Esophagus muscularis mucosa (tissue), 4 donors: ENCODE measurements around the gene BCAR1. TPM values are rescaled to one million over a fixed set of nuclear protein-coding genes. Genes with fewer than 3 reads are reported as not detected.

Experiments
- DNase-seq: peaks from one replicate; pipeline ENCODE4 v3.0.0-alpha.2; 2017; ENCODE audit errors: extremely low spot score
- H3K27ac ChIP-seq, 4 donors: fragments of 200-600 bp; sonication (generic); replicated peaks in 1 of 4; 1 replicate in 3 of 4; 2 replicates in 1 of 4; pipeline ENCODE4 v1.5.1; 2016 to 2019; ENCODE audit warnings: mild to moderate bottlenecking in 1 of 4
- H3K27me3 ChIP-seq, 4 donors: fragments of 200-600 bp; sonication (generic); one replicate each; pipeline versions ENCODE4 v1.5.1 to v1.6.0; 2016 to 2019
- H3K36me3 ChIP-seq, 4 donors: fragments of 200-600 bp; sonication (generic); one replicate each; pipeline ENCODE4 v1.5.1; 2016 to 2019
- H3K4me1 ChIP-seq, 4 donors: fragments of 200-600 bp; sonication (generic); one replicate each; pipeline ENCODE4 v1.5.1; 2016 to 2019
- H3K4me3 ChIP-seq, 4 donors: fragments of 200-600 bp; sonication (generic); 1 replicate in 2 of 4; 2 replicates in 2 of 4; pipeline ENCODE4 v1.5.1; 2016 to 2019; ENCODE audit warnings: mild to moderate bottlenecking in 4 of 4, moderate library complexity in 1 of 4
- H3K9me3 ChIP-seq, 4 donors: fragments of 200-600 bp; sonication (generic); 1 replicate in 3 of 4; 2 replicates in 1 of 4; pipeline ENCODE4 v1.5.1; 2016 to 2019
- EP300 ChIP-seq: sonication (generic); formaldehyde crosslinking; IDR thresholded peaks from one replicate; pipeline ENCODE4 v1.6.1; 2017; ENCODE audit warnings: antibody characterized with exemption
- POLR2A ChIP-seq: fragments of 450-650 bp; IDR thresholded peaks from one replicate; pipeline ENCODE4 v1.6.1; 2017; ENCODE audit warnings: antibody characterized with exemption, moderate library complexity, mild to moderate bottlenecking, low read depth
- POLR2AphosphoS5 ChIP-seq, 2 donors: sonication (generic); formaldehyde crosslinking; IDR thresholded peaks; one replicate each; pipeline ENCODE4 v1.6.1; 2017; ENCODE audit warnings: antibody characterized with exemption in 2 of 2
- WGBS: methylation state at CpG from one replicate; pipeline ENCODE4 v1.1.5; 2018; 5-methylcytosine and 5-hydroxymethylcytosine counted together
- intact Hi-C: fragments of 100-400 bp; cut with DNase I; formaldehyde crosslinking; loops from one replicate; pipeline ENCODE4 v1.15.1; 2023
- total RNA-seq, 4 donors: library from RNA; depleted of rRNA; stranded (reverse); fragments of >200 nt; gene quantifications; one replicate each; pipeline versions ENCODE4 v1.1.0 to v1.2.1, GENCODE V29; 2016
- TF ChIP-seq, protein P1 (sequence below), 3 experiments: fragments of 200-600 bp in 2 of 3; fragments of 450-650 bp in 1 of 3; sonication (generic) in 2 of 3; IDR thresholded peaks; one replicate each; pipeline ENCODE4 v1.5.1; 2017 to 2019; ENCODE audit warnings: antibody characterized with exemption in 3 of 3, mild to moderate bottlenecking in 2 of 3, moderate library complexity in 1 of 3

Gene BCAR1
- total RNA-seq, 4 donors from 2014 or later, result 31.6 to 67.1 (median 54.8) TPM

DNA sequence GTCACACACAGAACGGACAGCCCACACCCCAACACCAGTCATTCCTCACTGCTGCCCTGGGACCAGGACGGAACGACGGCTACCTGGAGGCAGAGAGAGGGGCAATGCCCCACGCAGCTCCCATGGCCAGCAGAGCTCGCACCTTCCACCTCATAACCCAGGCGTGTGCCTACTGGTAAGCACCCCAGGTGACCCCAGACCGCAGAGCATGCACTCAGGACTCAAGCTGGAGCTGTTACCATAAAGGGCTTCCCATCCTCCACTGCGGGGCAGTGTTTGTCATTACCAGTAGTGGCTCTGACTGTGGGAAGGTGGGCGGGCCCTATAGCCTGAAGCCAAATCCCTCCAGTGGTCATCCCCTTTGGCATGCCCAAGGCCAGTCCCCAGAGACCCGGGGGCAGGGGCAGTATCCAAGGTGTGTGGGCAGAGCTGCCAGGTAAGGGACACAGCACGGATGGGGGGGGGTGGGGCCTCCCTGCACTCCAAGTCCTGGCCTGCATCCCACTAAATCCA lies 4.7 kb upstream of the BCAR1 start:
- H3K27ac ChIP-seq, result peak overlapping the region; percentile 69 to 95 (median 92)
- no peaks in the 10 kb centered on the region for H3K27me3 ChIP-seq
- TF ChIP-seq POLR2A, result no peak
- TF ChIP-seq POLR2AphosphoS5 (IDR thresholded peaks at IDR 0.05), result no peak
- TF ChIP-seq EP300, result no peak
- TF ChIP-seq, protein P1, sequence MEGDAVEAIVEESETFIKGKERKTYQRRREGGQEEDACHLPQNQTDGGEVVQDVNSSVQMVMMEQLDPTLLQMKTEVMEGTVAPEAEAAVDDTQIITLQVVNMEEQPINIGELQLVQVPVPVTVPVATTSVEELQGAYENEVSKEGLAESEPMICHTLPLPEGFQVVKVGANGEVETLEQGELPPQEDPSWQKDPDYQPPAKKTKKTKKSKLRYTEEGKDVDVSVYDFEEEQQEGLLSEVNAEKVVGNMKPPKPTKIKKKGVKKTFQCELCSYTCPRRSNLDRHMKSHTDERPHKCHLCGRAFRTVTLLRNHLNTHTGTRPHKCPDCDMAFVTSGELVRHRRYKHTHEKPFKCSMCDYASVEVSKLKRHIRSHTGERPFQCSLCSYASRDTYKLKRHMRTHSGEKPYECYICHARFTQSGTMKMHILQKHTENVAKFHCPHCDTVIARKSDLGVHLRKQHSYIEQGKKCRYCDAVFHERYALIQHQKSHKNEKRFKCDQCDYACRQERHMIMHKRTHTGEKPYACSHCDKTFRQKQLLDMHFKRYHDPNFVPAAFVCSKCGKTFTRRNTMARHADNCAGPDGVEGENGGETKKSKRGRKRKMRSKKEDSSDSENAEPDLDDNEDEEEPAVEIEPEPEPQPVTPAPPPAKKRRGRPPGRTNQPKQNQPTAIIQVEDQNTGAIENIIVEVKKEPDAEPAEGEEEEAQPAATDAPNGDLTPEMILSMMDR (IDR thresholded peaks at IDR 0.05), result no peak
- intact Hi-C loops, result no loop called here
- H3K4me3 ChIP-seq, result peak overlapping the region in 1 of 4 donors; percentile 32
- no peak for DNase-seq
- H3K9me3 ChIP-seq, result no peaks in the 10 kb centered on the region
- H3K36me3 ChIP-seq, result no peaks in the 10 kb centered on the region
- H3K4me1 ChIP-seq, result peaks cover 77 to 95% (median 90%) of the 10 kb centered on the region in 4 donors
- WGBS, result 86% methylated on average over 6 of the region's 12 CpGs

DNA sequence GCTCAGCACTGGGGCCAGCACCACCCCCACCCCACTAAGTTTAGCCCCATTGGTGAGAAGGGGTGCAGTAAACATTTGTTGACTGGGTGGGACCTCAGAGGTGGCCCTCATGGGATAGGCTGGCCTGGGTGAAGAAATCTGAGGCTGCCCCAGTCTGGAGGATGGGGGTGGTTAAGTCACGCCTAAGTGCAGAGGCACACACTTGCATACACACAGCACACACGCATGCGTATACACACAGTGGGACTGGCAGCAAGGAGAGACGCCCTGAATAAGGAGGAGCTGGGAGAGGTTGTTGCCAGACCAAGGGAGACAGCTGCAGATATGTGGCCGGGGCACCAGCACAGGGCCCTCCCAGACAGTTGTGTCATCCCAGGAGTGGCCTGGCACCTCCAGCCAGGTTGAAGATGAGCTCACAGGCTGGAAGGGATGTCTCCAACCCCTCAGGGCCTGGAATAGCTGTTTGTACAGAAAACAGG lies 3.0 kb upstream of the BCAR1 start:
- peaks cover 87 to 99% (median 94%) of the 10 kb centered on the region in 4 donors for H3K4me1 ChIP-seq
- H3K4me3 ChIP-seq, result no peak overlapping the region
- H3K36me3 ChIP-seq, result no peaks in the 10 kb centered on the region
- WGBS, result 45% methylated on average over 5 of the region's 5 CpGs
- peak overlapping the region; percentile 90 to 95 (median 92) for H3K27ac ChIP-seq
- no peak for DNase-seq
- no peaks in the 10 kb centered on the region for H3K9me3 ChIP-seq
- H3K27me3 ChIP-seq, result no peaks in the 10 kb centered on the region
- intact Hi-C loops, result no loop called here
- TF ChIP-seq POLR2AphosphoS5 (IDR thresholded peaks at IDR 0.05) (peak in 1 of 2 donors; percentile 21), EP300 (no peak), POLR2A (no peak)
- TF ChIP-seq, protein P1 (IDR thresholded peaks at IDR 0.05), result no peak

DNA sequence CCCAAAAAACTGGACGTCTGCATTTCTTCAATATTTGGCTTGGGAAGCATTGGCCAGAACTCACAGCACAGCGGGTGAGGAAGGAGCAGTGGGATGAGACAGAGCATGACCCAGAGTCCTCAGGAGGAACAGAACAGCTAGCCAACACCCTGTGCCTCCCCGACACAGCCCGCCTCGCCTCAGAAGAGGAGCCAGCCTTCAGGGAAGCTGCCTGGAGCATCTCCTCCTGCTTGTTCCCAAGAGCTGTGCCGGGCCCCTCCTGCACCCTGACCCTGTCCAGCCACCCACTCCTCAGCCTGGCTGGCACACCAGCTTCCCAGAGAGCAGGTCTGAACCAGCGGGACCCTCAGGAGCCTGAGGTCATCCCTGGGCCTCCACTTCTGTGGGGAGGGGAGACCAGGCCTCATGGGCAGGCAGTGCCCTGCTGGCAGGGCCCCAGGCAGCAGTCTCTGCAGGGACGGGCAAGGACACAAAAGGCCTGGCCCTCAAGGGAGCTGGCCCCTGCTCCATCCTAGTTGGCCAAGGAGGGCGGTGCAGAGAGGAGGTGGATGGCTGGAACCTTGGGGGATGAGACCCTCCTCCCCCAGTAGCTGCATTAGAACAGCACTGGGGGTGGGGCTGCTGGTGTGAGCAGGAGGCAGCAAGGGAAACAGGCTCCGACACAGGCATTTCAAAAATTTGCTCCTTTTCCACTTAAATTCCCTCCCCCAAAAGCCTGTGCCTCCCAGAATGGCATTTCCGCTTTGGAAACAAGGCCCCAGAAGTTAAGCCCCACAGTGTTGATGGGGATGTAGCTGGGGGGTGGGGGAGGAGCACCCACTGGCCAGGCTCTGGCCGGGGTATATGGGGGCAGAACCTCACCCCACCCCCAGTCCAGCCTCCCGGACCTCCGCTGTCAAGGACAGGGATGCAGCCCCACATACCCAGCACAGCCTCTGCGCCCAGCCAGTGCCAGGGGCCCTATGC lies 1.8 kb upstream of the BCAR1 start:
- H3K27ac ChIP-seq, result peak overlapping the region; percentile 90 to 95 (median 92)
- WGBS, result 59% methylated on average over 8 of the region's 15 CpGs
- TF ChIP-seq EP300 (no peak), POLR2AphosphoS5 (IDR thresholded peaks at IDR 0.05) (no peak), POLR2A (no peak)
- TF ChIP-seq, protein P1 (IDR thresholded peaks at IDR 0.05), result no peak
- peak overlapping the region in 1 of 4 donors; percentile 24 for H3K4me3 ChIP-seq
- intact Hi-C loops, result no loop called here
- H3K9me3 ChIP-seq, result no peaks in the 10 kb centered on the region
- H3K4me1 ChIP-seq, result peaks cover 90 to 99% (median 97%) of the 10 kb centered on the region in 4 donors
- H3K36me3 ChIP-seq, result no peaks in the 10 kb centered on the region
- no peaks in the 10 kb centered on the region for H3K27me3 ChIP-seq
- DNase-seq, result no peak

DNA sequence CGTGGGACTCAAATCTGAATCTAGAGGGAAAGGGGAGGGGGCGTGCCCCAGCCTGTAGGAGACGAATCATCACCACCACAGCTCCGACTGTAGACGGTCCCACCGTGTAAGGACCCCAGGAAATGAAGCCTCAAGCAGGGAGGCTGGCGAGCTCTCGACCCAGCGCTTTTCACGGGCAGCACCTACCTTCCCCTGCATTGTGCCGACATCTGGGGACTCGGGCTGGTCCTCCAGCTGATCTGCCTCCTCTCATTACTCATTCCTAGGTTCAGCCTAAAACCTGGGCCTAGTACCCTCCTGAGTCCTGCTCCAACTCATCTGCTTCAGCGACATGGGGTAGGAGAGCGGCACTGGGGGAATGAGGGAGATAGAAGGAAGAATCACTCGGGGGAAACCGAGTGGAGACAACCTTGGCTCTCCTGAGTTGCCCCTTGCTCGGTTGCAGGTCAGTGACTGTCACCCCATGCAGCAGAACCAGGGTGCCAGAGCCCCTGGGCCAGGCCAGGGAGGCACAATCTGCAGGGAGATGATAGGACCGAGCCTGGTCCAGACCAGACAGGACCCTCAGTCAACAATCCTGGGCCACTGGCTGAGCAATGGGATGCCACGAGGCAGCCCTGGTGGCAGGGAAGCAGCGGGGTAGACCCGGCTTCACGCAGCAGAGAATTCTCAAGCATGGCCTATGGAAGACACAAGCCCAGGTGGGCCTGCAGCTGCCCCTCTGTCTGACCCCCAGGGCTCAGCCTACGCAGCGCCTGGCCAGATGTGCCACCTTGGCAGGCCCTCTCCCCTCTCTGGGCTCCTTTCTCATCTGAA lies 833 bp upstream of the BCAR1 start:
- H3K4me1 ChIP-seq, result peaks cover 90 to 99% (median 97%) of the 10 kb centered on the region in 4 donors
- H3K9me3 ChIP-seq, result no peaks in the 10 kb centered on the region
- 74% methylated on average over 18 of the region's 24 CpGs for WGBS
- intact Hi-C loops, result no loop called here
- DNase-seq, result no peak
- no peak for TF ChIP-seq POLR2A
- TF ChIP-seq EP300, result no peak
- TF ChIP-seq, protein P1 (IDR thresholded peaks at IDR 0.05), result no peak
- no peak for TF ChIP-seq POLR2AphosphoS5 (IDR thresholded peaks at IDR 0.05)
- H3K4me3 ChIP-seq, result peak overlapping the region; percentile 74 to 84 (median 77)
- H3K27me3 ChIP-seq, result no peaks in the 10 kb centered on the region
- peak overlapping the region; percentile 90 to 95 (median 92) for H3K27ac ChIP-seq
- no peaks in the 10 kb centered on the region for H3K36me3 ChIP-seq
